Stimulated activated CD4-positive, alpha-beta T cell treated with anti-CD3 and anti-CD28 coated beads, Interleukin-2, amount 100 ng/mL, for 48 hours (primary cell): ENCODE results near the gene JMJD4.

Experiments used
- DNase-seq, 2 donors: peaks; one replicate each; pipeline ENCODE4 v3.0.0-alpha.2; 2020

The JMJD4 gene

GRCh38 chr1:227748496-227749182 is 13.5 kb upstream of the JMJD4 start:
- DNase-seq = no peak

GRCh38 chr1:227747948-227748495 is 12.9 kb upstream of the JMJD4 start:
- DNase-seq = no peak

- DNase-seq = no peak
Observed at GRCh38 chr1:227747382-227747781, 12.3 kb upstream of the JMJD4 start.

GRCh38 chr1:227746676-227747075 is 11.6 kb upstream of the JMJD4 start:
- DNase-seq = no peak

- DNase-seq = no peak
Observed at GRCh38 chr1:227745568-227746265, 10.6 kb upstream of the JMJD4 start.

GRCh38 chr1:227744668-227745067 is 9.6 kb upstream of the JMJD4 start:
- DNase-seq = no peak

- DNase-seq = no peak
Observed at GRCh38 chr1:227742738-227743715, 7.9 kb upstream of the JMJD4 start.

GRCh38 chr1:227741166-227741870 is 6.2 kb upstream of the JMJD4 start:
- no peak for DNase-seq

- DNase-seq = no peak
Observed at GRCh38 chr1:227740401-227740960, 5.4 kb upstream of the JMJD4 start.

- no peak for DNase-seq
Observed at GRCh38 chr1:227739636-227740035, 4.5 kb upstream of the JMJD4 start.

- DNase-seq = no peak
Observed at GRCh38 chr1:227738820-227739219, 3.7 kb upstream of the JMJD4 start.

GRCh38 chr1:227736814-227737432 is 1.8 kb upstream of the JMJD4 start:
- no peak for DNase-seq

- DNase-seq = no peak
Observed at GRCh38 chr1:227735539-227736285, 610 bp upstream of the JMJD4 start.

- DNase-seq = no peak
Observed at GRCh38 chr1:227734546-227734855, 601 bp downstream of the JMJD4 start.

- DNase-seq = no peak
Observed at GRCh38 chr1:227733751-227734545, 1.2 kb downstream of the JMJD4 start.

GRCh38 chr1:227733309-227733705 is 1.8 kb downstream of the JMJD4 start:
- no peak for DNase-seq

- DNase-seq = no peak
Observed at GRCh38 chr1:227732586-227733308, 2.4 kb downstream of the JMJD4 start.

- no peak for DNase-seq
Observed at GRCh38 chr1:227731696-227732585, 3.2 kb downstream of the JMJD4 start.
